OCI-LY1 (cell line): Measurements from ENCODE around the gene SMIM41.

ENCODE experiments used
- EZH2 ChIP-seq: fragments of 200-600 bp; sonication (generic), shearing (Covaris generic); IDR thresholded peaks from 2 replicates; pipeline ENCODE4 v1.8.0; 2017; ENCODE audit warnings: borderline replicate concordance, mixed run types, mild to moderate bottlenecking, antibody characterized with exemption, low read length, moderate library complexity, mixed read lengths
- TF ChIP-seq, protein P1 (sequence below): fragments of 200-600 bp; sonication (generic), shearing (Covaris generic); IDR thresholded peaks from 2 replicates; pipeline ENCODE4 v1.5.1; 2017; ENCODE audit warnings: mild to moderate bottlenecking, antibody characterized with exemption, low read length, moderate library complexity, mixed read lengths

DNA sequence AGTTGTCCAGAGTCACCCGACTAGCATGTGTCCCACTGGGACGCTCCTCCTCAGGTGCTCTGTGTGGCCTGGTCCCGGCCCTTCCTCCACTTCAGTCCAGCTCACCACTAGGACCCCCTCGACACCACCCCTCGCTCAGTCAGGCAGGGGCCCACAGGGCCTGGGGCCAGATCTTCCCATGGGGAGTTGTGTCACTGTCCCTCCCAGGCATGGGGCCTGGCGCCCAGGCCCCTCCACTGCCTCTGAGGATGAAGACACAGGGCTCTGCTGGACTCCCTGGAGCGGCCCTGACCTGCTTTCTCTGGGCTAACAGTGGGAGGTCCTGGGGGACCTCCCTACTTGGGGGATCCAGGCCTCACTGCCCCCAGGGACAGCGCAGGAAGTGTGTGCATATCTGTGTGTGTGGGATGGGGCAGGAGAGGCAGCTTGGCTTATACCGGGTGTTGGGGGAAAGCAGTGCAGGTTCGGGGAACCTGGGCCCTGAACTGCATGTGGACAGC is 68.5 kb downstream of the SMIM41 start:
- TF ChIP-seq, protein P1, sequence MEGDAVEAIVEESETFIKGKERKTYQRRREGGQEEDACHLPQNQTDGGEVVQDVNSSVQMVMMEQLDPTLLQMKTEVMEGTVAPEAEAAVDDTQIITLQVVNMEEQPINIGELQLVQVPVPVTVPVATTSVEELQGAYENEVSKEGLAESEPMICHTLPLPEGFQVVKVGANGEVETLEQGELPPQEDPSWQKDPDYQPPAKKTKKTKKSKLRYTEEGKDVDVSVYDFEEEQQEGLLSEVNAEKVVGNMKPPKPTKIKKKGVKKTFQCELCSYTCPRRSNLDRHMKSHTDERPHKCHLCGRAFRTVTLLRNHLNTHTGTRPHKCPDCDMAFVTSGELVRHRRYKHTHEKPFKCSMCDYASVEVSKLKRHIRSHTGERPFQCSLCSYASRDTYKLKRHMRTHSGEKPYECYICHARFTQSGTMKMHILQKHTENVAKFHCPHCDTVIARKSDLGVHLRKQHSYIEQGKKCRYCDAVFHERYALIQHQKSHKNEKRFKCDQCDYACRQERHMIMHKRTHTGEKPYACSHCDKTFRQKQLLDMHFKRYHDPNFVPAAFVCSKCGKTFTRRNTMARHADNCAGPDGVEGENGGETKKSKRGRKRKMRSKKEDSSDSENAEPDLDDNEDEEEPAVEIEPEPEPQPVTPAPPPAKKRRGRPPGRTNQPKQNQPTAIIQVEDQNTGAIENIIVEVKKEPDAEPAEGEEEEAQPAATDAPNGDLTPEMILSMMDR = no peak
- TF ChIP-seq EZH2 = no peak
